GM21526 (cell line): ENCODE measurements around the gene ZC3H15.
"Not testable (repeated sequence)": the region's sequence is repeated elsewhere in the genome, so short reads cannot be mapped to it uniquely, and the experiment has no call there.

Experiments
- ATAC-seq: cut with Tn5 transposase; IDR thresholded peaks from one replicate; pipeline ENCODE4 v1.9.1; 2021; ENCODE audit warnings: moderate library complexity; ENCODE audit not compliant: unreplicated experiment, low FRiP score

Gene ZC3H15

GRCh38 chr2:186485871-186486650 lies at the start of gene ZC3H15:
TSS of gene ZC3H15 (plus strand) at chr2:186486260. CDS start at chr2:186486383, 123 bp downstream.
- ATAC-seq, result peak; percentile 84

- no peak for ATAC-seq
These were observed 48.3 kb upstream of the ZC3H15 start for GRCh38 chr2:186437719-186438118.

GRCh38 chr2:186439673-186440095 lies 46.4 kb upstream of the ZC3H15 start:
- ATAC-seq, result not testable (repeated sequence)

GRCh38 chr2:186440506-186440905 lies 45.6 kb upstream of the ZC3H15 start:
- ATAC-seq, result no peak

GRCh38 chr2:186442885-186443284 lies 43.2 kb upstream of the ZC3H15 start:
- no peak for ATAC-seq

- ATAC-seq, result no peak
These were observed 42.2 kb upstream of the ZC3H15 start for GRCh38 chr2:186443851-186444250.

GRCh38 chr2:186445506-186445905 lies 40.6 kb upstream of the ZC3H15 start:
- no peak for ATAC-seq

GRCh38 chr2:186455613-186456012 lies 30.4 kb upstream of the ZC3H15 start:
- no peak for ATAC-seq

GRCh38 chr2:186456941-186457340 lies 29.1 kb upstream of the ZC3H15 start:
- ATAC-seq, result no peak

GRCh38 chr2:186457908-186458307 lies 28.2 kb upstream of the ZC3H15 start:
- ATAC-seq, result no peak

GRCh38 chr2:186459009-186459408 lies 27.1 kb upstream of the ZC3H15 start:
- ATAC-seq, result no peak

- ATAC-seq, result peak; percentile 76
These were observed 25.6 kb upstream of the ZC3H15 start for GRCh38 chr2:186460465-186460864.

GRCh38 chr2:186466743-186467142 lies 19.3 kb upstream of the ZC3H15 start:
- ATAC-seq, result no peak

GRCh38 chr2:186467421-186467820 lies 18.6 kb upstream of the ZC3H15 start:
- ATAC-seq, result no peak

- ATAC-seq, result not testable (repeated sequence)
These were observed 13.2 kb upstream of the ZC3H15 start for GRCh38 chr2:186472722-186473493.

- ATAC-seq, result not testable (repeated sequence)
These were observed 11.8 kb upstream of the ZC3H15 start for GRCh38 chr2:186474239-186474638.

- no peak for ATAC-seq
These were observed 8.3 kb upstream of the ZC3H15 start for GRCh38 chr2:186477790-186478189.

GRCh38 chr2:186480991-186481390 lies 5.1 kb upstream of the ZC3H15 start:
- no peak for ATAC-seq

- ATAC-seq, result no peak
These were observed 1.9 kb upstream of the ZC3H15 start for GRCh38 chr2:186484062-186484735.

- ATAC-seq, result no peak
These were observed 537 bp upstream of the ZC3H15 start for GRCh38 chr2:186485576-186485870.
